ENCODE results near the gene ADCY2.
A peak's percentile ranks its signal among the peaks of the same experiment; 100 is the strongest.

Gene ADCY2

GRCh38 chr5:7642029-7642428 lies 246.1 kb downstream of the ADCY2 start:
- no peak for DNase-seq
- intact Hi-C loops (cut with DNase I): no loop called here

DNA sequence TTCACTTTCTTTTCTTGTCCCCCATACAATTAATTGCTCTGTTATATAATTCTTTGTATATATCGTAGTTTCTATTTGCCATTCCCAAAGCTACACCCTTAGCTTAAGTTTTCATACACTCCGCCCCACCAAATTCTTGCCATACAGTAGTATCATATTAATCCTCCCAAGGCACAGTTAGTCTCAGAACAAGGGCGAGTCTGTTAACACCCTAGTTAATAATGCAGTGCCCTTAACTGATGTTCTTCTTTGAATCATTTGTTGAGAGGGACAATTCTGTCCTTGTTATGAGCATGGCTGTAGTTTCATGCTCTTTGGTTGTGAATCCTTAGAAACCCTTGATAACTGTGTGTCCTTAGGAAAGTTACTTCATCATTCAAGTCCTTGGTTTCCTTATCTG lies 248.8 kb downstream of the ADCY2 start:
- DNase-seq: no peak
- intact Hi-C loops (cut with DNase I): no loop called here

GRCh38 chr5:7650755-7651154 lies 254.8 kb downstream of the ADCY2 start:
- DNase-seq: peak in 1 of 10 donors; percentile 70
- intact Hi-C loops (cut with DNase I): no loop called here

GRCh38 chr5:7653046-7653445 lies 257.1 kb downstream of the ADCY2 start:
- peak in 1 of 10 donors; percentile 69 for DNase-seq
- intact Hi-C loops (cut with DNase I): no loop called here

GRCh38 chr5:7657153-7657552 lies 261.2 kb downstream of the ADCY2 start:
- intact Hi-C loops (cut with DNase I): no loop called here
- DNase-seq: no peak

- intact Hi-C loops (cut with DNase I): no loop called here
- no peak for DNase-seq
Measured at GRCh38 chr5:7659420-7659819, 263.5 kb downstream of the ADCY2 start.

DNA sequence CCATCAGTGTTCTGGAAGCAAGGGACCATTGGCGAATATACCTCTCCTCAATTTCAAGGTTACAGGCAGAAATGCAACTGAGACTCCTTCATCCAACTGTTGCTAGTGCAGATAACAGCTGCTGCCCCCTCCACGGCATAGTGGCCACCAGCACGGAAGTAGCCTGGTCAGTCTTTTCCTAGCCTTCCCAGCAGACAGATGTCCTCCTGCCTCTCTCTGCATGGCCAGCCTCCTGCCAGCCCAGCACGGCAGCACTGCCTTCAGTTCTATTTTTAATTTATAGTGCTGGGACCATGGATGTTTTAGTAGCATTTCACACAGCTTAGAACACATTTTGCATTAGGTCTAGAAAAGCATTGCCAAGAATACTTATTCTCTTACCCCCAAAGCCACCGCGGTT lies 266.4 kb downstream of the ADCY2 start:
- intact Hi-C loops (cut with DNase I): no loop called here
- DNase-seq: peak in 4 of 10 donors; percentile 17 to 89 (median 32)

GRCh38 chr5:7663808-7664207 lies 267.9 kb downstream of the ADCY2 start:
- no peak for DNase-seq
- intact Hi-C loops (cut with DNase I): no loop called here

DNA sequence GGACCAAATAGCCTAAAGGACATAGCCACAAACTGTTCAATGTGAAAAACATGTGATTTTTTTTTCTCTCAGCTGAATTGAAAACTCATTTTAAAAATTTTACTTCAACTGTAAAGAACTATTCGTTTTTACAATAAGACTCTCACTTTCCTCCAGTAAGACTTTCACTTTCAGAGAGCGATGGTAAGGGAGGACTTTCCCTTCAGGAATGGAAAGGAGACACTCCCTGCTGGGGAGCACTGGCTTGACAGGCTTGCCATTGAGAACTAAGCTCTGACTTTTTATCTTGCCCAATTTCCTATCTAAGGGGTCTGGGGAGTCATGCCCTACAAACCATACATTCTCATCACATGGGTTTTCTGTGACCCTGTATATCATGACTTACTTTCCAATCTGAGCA lies 268.3 kb downstream of the ADCY2 start:
- intact Hi-C loops (cut with DNase I): no loop called here
- DNase-seq: no peak

- no peak for DNase-seq
- intact Hi-C loops (cut with DNase I): no loop called here
Measured at GRCh38 chr5:7667216-7667767, 271.4 kb downstream of the ADCY2 start.

DNA sequence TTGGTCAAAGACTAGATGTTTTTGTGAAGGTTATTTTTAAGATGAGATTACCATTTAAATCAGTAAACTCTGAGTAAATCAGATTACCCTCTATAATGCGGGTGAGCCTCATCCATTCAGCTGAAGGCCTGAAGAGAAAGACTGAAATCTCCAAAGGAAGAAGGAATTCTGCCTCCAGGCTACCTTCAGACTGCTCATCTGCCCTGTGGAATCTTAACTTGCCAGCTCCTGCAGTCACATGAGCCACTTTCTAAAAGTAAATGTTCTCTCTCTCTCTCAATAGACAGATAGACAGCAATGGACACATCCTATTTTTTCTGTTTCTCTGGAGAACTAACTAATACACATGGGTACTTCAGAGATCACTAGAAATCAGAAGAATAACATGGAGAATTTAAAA lies 272.2 kb downstream of the ADCY2 start:
- intact Hi-C loops (cut with DNase I): no loop called here
- no peak for DNase-seq

- intact Hi-C loops (cut with DNase I): no loop called here
- no peak for DNase-seq
Measured at GRCh38 chr5:7668627-7669026, 272.7 kb downstream of the ADCY2 start.

DNA sequence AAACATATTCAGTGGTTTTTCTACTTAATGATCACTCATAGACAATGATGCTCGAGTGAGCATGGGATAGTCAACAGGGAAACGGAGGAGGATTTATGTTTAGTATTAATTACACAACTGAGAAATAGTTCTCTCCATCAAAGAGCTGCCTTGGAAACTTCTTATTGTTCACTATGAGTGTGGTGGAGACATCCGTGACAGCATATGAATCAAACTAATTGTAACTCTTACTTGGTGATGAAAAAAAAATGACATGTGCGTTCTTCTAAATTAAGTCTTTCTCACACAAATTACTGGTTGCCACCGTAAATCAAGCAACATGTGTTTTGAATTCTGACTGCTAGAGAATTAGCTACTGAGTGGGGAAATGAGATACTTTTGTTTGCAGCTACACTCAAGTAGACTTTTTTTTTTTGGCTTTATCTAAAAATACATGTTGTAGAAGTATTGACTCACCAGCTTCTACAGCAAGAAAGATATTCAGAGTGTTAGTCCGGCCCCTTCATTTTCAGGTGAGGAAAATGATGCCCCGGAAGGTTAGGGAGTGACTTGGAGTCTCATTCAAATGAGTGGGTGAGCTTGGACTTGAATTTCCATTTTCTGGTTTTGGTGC lies 275.5 kb downstream of the ADCY2 start:
- intact Hi-C loops (cut with DNase I): no loop called here
- no peak for DNase-seq

- no peak for DNase-seq
- intact Hi-C loops (cut with DNase I): no loop called here
Measured at GRCh38 chr5:7673658-7674057, 277.7 kb downstream of the ADCY2 start.

- intact Hi-C loops (cut with DNase I): no loop called here
- no peak for DNase-seq
Measured at GRCh38 chr5:7676455-7676854, 280.5 kb downstream of the ADCY2 start.

- DNase-seq: no peak
- intact Hi-C loops (cut with DNase I): no loop called here
Measured at GRCh38 chr5:7678030-7678429, 282.1 kb downstream of the ADCY2 start.

GRCh38 chr5:7679663-7680062 lies 283.7 kb downstream of the ADCY2 start:
- intact Hi-C loops (cut with DNase I): no loop called here
- no peak for DNase-seq

DNA sequence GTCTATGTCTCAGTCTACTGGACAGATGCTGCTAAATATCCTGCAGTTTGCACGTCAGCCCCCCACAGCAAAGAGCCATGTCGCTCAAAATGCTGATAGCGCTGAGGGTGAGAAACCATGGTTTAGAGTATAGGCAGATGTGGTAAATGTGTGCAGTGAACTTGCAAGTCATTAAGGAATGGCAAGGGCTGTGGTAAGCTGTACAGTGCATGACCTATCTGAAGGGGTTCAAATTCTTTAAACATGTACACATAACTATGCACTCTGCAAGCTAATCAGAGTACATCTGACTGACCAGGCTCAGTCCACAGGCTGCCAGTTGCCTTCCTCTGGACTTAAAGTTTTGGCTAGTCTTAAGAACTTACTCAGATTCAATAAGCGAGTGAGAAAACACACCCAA lies 284.3 kb downstream of the ADCY2 start:
- intact Hi-C loops (cut with DNase I): no loop called here
- DNase-seq: no peak

DNA sequence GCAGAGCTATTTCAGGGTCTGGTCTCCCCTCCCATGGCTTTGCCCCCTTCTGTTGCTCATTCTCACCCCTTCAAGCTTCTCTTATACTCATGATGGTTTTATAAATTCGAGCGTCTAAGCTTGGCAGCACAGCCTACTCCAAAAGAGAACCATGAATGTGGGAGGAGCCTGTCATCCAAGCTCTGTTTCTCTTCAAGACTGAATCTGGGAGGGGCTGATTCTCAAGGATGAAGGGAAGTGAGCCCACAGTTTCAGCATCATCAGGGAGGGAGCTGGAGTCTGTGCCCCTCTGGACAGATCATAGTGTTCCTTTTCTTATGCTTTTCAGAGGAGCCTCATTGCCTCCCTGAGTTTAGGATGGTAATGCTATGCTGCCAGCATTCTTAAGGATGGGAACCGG lies 286.4 kb downstream of the ADCY2 start:
- DNase-seq: no peak
- intact Hi-C loops (cut with DNase I): no loop called here

DNA sequence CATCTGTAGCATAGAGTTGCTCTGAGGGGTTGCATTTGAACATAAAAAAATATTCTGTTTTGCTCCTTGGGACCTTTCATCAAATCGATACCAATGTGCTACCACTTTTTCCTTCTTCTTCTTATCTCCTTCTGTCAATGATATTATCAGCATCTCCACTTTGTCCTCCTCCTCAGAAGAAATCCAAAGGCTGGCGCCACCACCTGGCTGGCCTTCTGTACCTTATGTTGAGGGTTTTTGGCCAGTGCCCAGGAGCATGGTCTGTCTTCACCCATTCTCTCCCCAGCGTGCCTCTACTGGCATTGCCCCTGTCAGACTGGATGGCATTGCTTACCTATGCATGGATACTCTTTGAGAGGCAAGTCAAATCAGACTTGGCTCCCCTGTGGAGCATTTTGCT lies 287.8 kb downstream of the ADCY2 start:
- intact Hi-C loops (cut with DNase I): no loop called here

GRCh38 chr5:7684826-7685225 lies 288.9 kb downstream of the ADCY2 start:
- intact Hi-C loops (cut with DNase I): no loop called here
- no peak for DNase-seq

More for the DNA sequence above, 287.8 kb downstream of the ADCY2 start:
- no peak for DNase-seq

GRCh38 chr5:7686794-7687193 lies 290.9 kb downstream of the ADCY2 start:
- intact Hi-C loops (cut with DNase I): no loop called here

GRCh38 chr5:7690557-7690956 lies 294.6 kb downstream of the ADCY2 start:
- DNase-seq: peak in 1 of 10 donors; percentile 83

More at GRCh38 chr5:7686794-7687193, 290.9 kb downstream of the ADCY2 start:
- no peak for DNase-seq

More at GRCh38 chr5:7690557-7690956, 294.6 kb downstream of the ADCY2 start:
- intact Hi-C loops (cut with DNase I): no loop called here

Measured in posterior cingulate gyrus (tissue), 11 donors.